SU-DHL-6 (cell line): ENCODE results near the gene PRADC1.

Experiments
- CTCF ChIP-seq: fragments of 200-600 bp; sonication (generic); IDR thresholded peaks from one replicate; pipeline ENCODE4 v1.5.1; 2017; ENCODE audit warnings: antibody characterized with exemption, mild to moderate bottlenecking, low read length, moderate library complexity; ENCODE audit not compliant: insufficient read depth, poor library complexity, severe bottlenecking
- EZH2phosphoT487 ChIP-seq: fragments of 200-600 bp; sonication (generic), shearing (Covaris generic); conservative IDR thresholded peaks from 2 replicates; pipeline ENCODE4 v1.6.1; 2018; ENCODE audit warnings: mild to moderate bottlenecking, antibody characterized with exemption, low read length, moderate library complexity, mixed read lengths

DNA sequence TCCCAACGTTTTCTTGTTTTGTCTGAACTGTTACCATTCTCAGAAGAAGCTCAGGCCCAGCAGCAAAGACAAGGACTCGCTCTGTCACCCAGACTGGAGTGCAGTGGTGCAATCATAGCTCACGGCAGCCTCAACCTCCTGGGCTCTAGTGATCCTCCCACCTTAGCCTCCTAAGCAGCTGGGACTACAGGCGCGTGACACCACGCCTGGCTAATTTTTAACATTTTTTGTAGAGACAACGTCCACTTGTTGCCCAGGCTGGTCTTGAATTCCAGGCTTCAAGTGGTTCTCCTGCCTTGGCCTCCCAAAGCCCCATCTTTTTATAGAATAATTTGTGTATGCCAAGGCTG is 21.0 kb downstream of the PRADC1 start:
- TF ChIP-seq CTCF = no peak
- TF ChIP-seq EZH2phosphoT487 = no peak
